Activated naive CD4-positive, alpha-beta T cell treated with anti-CD3 and anti-CD28 coated beads, Interleukin-2, amount 50 U/mL, for 16 hours (primary cell): Measurements from ENCODE around the gene PRCC.
A peak's percentile ranks its signal among the peaks of the same experiment; 100 is the strongest.

Experiments
- DNase-seq: peaks from one replicate; pipeline ENCODE4 v3.0.0-alpha.2; 2020

PRCC gene

GRCh38 chr1:156765666-156766065 is 1.7 kb upstream of the PRCC start:
- no peak for DNase-seq

GRCh38 chr1:156766298-156767100 is 836 bp upstream of the PRCC start:
- DNase-seq = no peak

- peak; percentile 52 for DNase-seq
Measured at GRCh38 chr1:156767879-156768604, 707 bp downstream of the PRCC start.

GRCh38 chr1:156768610-156769295 is 1.4 kb downstream of the PRCC start:
- no peak for DNase-seq

GRCh38 chr1:156772222-156772621 is 4.9 kb downstream of the PRCC start:
- DNase-seq = no peak

- no peak for DNase-seq
Measured at GRCh38 chr1:156772728-156773497, 5.6 kb downstream of the PRCC start.

GRCh38 chr1:156773607-156774006 is 6.3 kb downstream of the PRCC start:
- no peak for DNase-seq

GRCh38 chr1:156775799-156776198 is 8.5 kb downstream of the PRCC start:
- DNase-seq = no peak

GRCh38 chr1:156776942-156777341 is 9.6 kb downstream of the PRCC start:
- no peak for DNase-seq

- DNase-seq = no peak
Measured at GRCh38 chr1:156777573-156777972, 10.2 kb downstream of the PRCC start.

GRCh38 chr1:156781585-156782186 is 14.4 kb downstream of the PRCC start:
- no peak for DNase-seq

- DNase-seq = no peak
Measured at GRCh38 chr1:156785458-156785857, 18.1 kb downstream of the PRCC start.

- DNase-seq = no peak
Measured at GRCh38 chr1:156786640-156787039, 19.3 kb downstream of the PRCC start.

- no peak for DNase-seq
Measured at GRCh38 chr1:156788136-156788535, 20.8 kb downstream of the PRCC start.

GRCh38 chr1:156789621-156790318 is 22.4 kb downstream of the PRCC start:
- no peak for DNase-seq

GRCh38 chr1:156794506-156795373 is 27.4 kb downstream of the PRCC start:
- DNase-seq = no peak

GRCh38 chr1:156795374-156795733 is 28.0 kb downstream of the PRCC start:
- DNase-seq = no peak

GRCh38 chr1:156795787-156796186 is 28.5 kb downstream of the PRCC start:
- DNase-seq = no peak

- no peak for DNase-seq
Measured at GRCh38 chr1:156796340-156797097, 29.2 kb downstream of the PRCC start.

- DNase-seq = peak; percentile 58
Measured at GRCh38 chr1:156797212-156797871, 30.0 kb downstream of the PRCC start.
